Muscle of back (tissue), 11 donors: ENCODE measurements around the gene CAMK2B. TPM values are rescaled to one million over a fixed set of nuclear protein-coding genes. Genes with fewer than 3 reads are reported as not detected.
"Not testable (repeated sequence)": the region's sequence is repeated elsewhere in the genome, so short reads cannot be mapped to it uniquely, and the experiment has no call there.

Experiments
- DNase-seq, 3 donors: peaks; one replicate each; pipeline versions ENCODE4 v3.0.0 to v3.0.0-alpha.2; 2013
- polyA plus RNA-seq, 10 donors: library from polyadenylated mRNA; unstranded; fragments of 120-200 nt; gene quantifications; one replicate each; pipeline ENCODE4 v1.2.1, GENCODE V29; 2013; ENCODE audit not compliant: insufficient read length in 10 of 10

Gene CAMK2B
- polyA plus RNA-seq, 10 donors, result 4.0 to 19.0 (median 12.2) TPM

- no peak for DNase-seq
Measured at GRCh38 chr7:44193011-44193802, 132.2 kb downstream of the CAMK2B start.

GRCh38 chr7:44191171-44191570, 134.2 kb downstream of the CAMK2B start:
- no peak for DNase-seq

GRCh38 chr7:44189993-44190872, 135.2 kb downstream of the CAMK2B start:
- no peak for DNase-seq

GRCh38 chr7:44189286-44189992, 136.0 kb downstream of the CAMK2B start, which contains the start of gene GCK:
Gene GCK, minus strand, starts transcription at chr7:44189439. Its CDS starts 486 bp downstream, at chr7:44188953.
- no peak for DNase-seq

GRCh38 chr7:44188480-44189225, 136.7 kb downstream of the CAMK2B start:
- DNase-seq, result no peak

- DNase-seq, result peak in 1 of 3 donors; percentile 25
Measured at GRCh38 chr7:44187636-44188416, 137.6 kb downstream of the CAMK2B start.

- DNase-seq, result no peak
Measured at GRCh38 chr7:44186736-44187135, 138.7 kb downstream of the CAMK2B start.

GRCh38 chr7:44185729-44186128, 139.7 kb downstream of the CAMK2B start:
- DNase-seq, result no peak

- no peak for DNase-seq
Measured at GRCh38 chr7:44184873-44185446, 140.4 kb downstream of the CAMK2B start.

- peak; percentile 20 to 61 (median 54) for DNase-seq
Measured at GRCh38 chr7:44184206-44184872, 141.1 kb downstream of the CAMK2B start.

- peak in 1 of 3 donors; percentile 31 for DNase-seq
Measured at GRCh38 chr7:44183386-44183785, 142.0 kb downstream of the CAMK2B start.

GRCh38 chr7:44182827-44183226, 142.6 kb downstream of the CAMK2B start:
- DNase-seq, result no peak

GRCh38 chr7:44180631-44181030, 144.8 kb downstream of the CAMK2B start:
- no peak for DNase-seq

- no peak for DNase-seq
Measured at GRCh38 chr7:44177570-44178131, 147.7 kb downstream of the CAMK2B start.

- no peak for DNase-seq
Measured at GRCh38 chr7:44176486-44176885, 148.9 kb downstream of the CAMK2B start.

- no peak for DNase-seq
Measured at GRCh38 chr7:44175730-44176129, 149.7 kb downstream of the CAMK2B start.

- not testable (repeated sequence) for DNase-seq
Measured at GRCh38 chr7:44174694-44174948, 150.8 kb downstream of the CAMK2B start.

GRCh38 chr7:44173911-44174693, 151.3 kb downstream of the CAMK2B start:
- no peak for DNase-seq
